Measurements from ENCODE around the gene ST6GALNAC5.

- TF ChIP-seq POLR2AphosphoS5 (IDR thresholded peaks at IDR 0.05) = no peak
- TF ChIP-seq CTCF (IDR thresholded peaks at IDR 0.05) = no peak
- TF ChIP-seq POLR2A (IDR thresholded peaks at IDR 0.05) = no peak
These were observed 88.4 kb downstream of the ST6GALNAC5 start for GRCh38 chr1:76955652-76956051.

Data from breast epithelium (tissue), 3 donors.